ENCODE data around the gene WWOX.

DNA sequence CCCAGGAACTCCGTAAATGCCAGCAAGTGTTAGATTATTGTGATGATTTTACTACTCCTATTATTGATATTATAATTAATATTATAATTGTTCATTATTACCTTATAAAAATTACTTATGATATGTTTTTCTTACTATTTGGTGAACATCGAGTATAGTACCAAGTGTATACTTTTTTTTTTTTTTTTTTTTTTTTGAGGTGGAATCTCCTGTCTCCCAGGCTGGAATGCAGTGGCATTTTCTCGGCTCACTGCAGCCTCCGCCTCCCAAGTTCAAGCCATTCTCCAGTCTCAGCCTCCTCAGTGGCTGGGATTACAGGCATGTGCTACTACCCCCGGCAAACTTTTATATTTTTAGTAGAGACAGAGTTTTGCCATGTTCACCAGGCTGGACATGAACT lies 347.0 kb downstream of the WWOX start:
- TF ChIP-seq, protein P1, sequence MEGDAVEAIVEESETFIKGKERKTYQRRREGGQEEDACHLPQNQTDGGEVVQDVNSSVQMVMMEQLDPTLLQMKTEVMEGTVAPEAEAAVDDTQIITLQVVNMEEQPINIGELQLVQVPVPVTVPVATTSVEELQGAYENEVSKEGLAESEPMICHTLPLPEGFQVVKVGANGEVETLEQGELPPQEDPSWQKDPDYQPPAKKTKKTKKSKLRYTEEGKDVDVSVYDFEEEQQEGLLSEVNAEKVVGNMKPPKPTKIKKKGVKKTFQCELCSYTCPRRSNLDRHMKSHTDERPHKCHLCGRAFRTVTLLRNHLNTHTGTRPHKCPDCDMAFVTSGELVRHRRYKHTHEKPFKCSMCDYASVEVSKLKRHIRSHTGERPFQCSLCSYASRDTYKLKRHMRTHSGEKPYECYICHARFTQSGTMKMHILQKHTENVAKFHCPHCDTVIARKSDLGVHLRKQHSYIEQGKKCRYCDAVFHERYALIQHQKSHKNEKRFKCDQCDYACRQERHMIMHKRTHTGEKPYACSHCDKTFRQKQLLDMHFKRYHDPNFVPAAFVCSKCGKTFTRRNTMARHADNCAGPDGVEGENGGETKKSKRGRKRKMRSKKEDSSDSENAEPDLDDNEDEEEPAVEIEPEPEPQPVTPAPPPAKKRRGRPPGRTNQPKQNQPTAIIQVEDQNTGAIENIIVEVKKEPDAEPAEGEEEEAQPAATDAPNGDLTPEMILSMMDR (conservative IDR thresholded peaks at IDR 0.05): no peak
- TF ChIP-seq EZH2 (IDR thresholded peaks at IDR 0.05; ENCODE audit: low read depth): no peak

Measured in PC-9 (cell line).